Hepatocyte (in vitro differentiated cells): ENCODE measurements around the gene SIM2. TPM values are rescaled to one million over a fixed set of nuclear protein-coding genes. Genes with fewer than 3 reads are reported as not detected.

ENCODE experiments used
- DNase-seq: peaks from one replicate; pipeline ENCODE4 v3.0.0-alpha.2; 2016; ENCODE audit warnings: low spot score
- H2AFZ ChIP-seq: fragments of 200-600 bp; sonication (generic); 2 replicates; pipeline ENCODE4 v1.6.0; 2016; ENCODE audit warnings: antibody characterized with exemption, mild to moderate bottlenecking
- H3K27ac ChIP-seq: fragments of 200-600 bp; sonication (generic); 2 replicates; pipeline ENCODE4 v1.5.1; 2016; ENCODE audit warnings: mild to moderate bottlenecking
- H3K27me3 ChIP-seq: fragments of 200-600 bp; sonication (generic); 2 replicates; pipeline ENCODE4 v1.6.1; 2016
- H3K36me3 ChIP-seq: fragments of 200-600 bp; sonication (generic); replicated peaks from 2 replicates; pipeline ENCODE4 v1.5.1; 2016; ENCODE audit warnings: low read depth; ENCODE audit not compliant: insufficient read depth
- H3K4me1 ChIP-seq: fragments of 200-600 bp; sonication (generic); 2 replicates; pipeline ENCODE4 v1.5.1; 2016; ENCODE audit warnings: mild to moderate bottlenecking, moderate library complexity; ENCODE audit not compliant: insufficient read depth
- H3K4me2 ChIP-seq: fragments of 200-600 bp; sonication (generic); 2 replicates; pipeline ENCODE4 v1.6.0; 2016
- H3K4me3 ChIP-seq: fragments of 200-600 bp; sonication (generic); 2 replicates; pipeline ENCODE4 v1.5.1; 2016; ENCODE audit warnings: mild to moderate bottlenecking
- H3K79me2 ChIP-seq: fragments of 200-600 bp; sonication (generic); 2 replicates; pipeline ENCODE4 v1.6.0; 2017; ENCODE audit warnings: mild to moderate bottlenecking
- H3K9me2 ChIP-seq: fragments of 200-600 bp; sonication (generic); replicated peaks from 2 replicates; pipeline ENCODE4 v1.6.0; 2017; ENCODE audit warnings: mild to moderate bottlenecking; ENCODE audit not compliant: insufficient read depth
- H3K9me3 ChIP-seq: fragments of 200-600 bp; sonication (generic); 2 replicates; pipeline ENCODE4 v1.5.1; 2016; ENCODE audit warnings: low read depth, mild to moderate bottlenecking
- H4K20me1 ChIP-seq: fragments of 200-600 bp; sonication (generic); 2 replicates; pipeline ENCODE4 v1.6.0; 2016; ENCODE audit warnings: mild to moderate bottlenecking; ENCODE audit not compliant: insufficient read depth, poor library complexity, severe bottlenecking
- EZH2 ChIP-seq: fragments of 200-600 bp; sonication (generic); IDR thresholded peaks from 2 replicates; pipeline ENCODE4 v1.6.1; 2016; ENCODE audit warnings: antibody characterized with exemption, mild to moderate bottlenecking, borderline replicate concordance
- EZH2phosphoT487 ChIP-seq: fragments of 200-600 bp; sonication (generic); IDR thresholded peaks from one replicate; pipeline ENCODE4 v1.6.1; 2018; ENCODE audit warnings: antibody characterized with exemption, mild to moderate bottlenecking, low read depth, moderate library complexity; ENCODE audit not compliant: unreplicated experiment, severe bottlenecking
- WGBS: methylation state at CpG from one replicate; pipeline ENCODE4 v1.1.6; 2016; ENCODE audit warnings: low lambda C conversion rate; ENCODE audit errors: missing lambda C conversion rate; 5-methylcytosine and 5-hydroxymethylcytosine counted together
- polyA plus RNA-seq: library from polyadenylated mRNA; unstranded; fragments of >200 nt; fragmentation: Nextera tagmentation; extraction: Ambion mirVana; gene quantifications from 2 replicates; pipeline ENCODE4 v1.2.1, GENCODE V29; 2016
- total RNA-seq: library from RNA; depleted of rRNA; stranded (reverse); fragments of >200 nt; gene quantifications from 2 replicates; pipeline ENCODE4 v1.2.3, GENCODE V29; 2014
- TF ChIP-seq, protein P1 (sequence below): fragments of 200-600 bp; sonication (generic); IDR thresholded peaks from 2 replicates; pipeline ENCODE4 v1.5.1; 2016; ENCODE audit warnings: antibody characterized with exemption, mild to moderate bottlenecking; ENCODE audit not compliant: poor library complexity

SIM2 gene
- total and polyA plus RNA-seq, 2 experiments from 2014 or later, result 0.20 to 0.35 TPM

DNA sequence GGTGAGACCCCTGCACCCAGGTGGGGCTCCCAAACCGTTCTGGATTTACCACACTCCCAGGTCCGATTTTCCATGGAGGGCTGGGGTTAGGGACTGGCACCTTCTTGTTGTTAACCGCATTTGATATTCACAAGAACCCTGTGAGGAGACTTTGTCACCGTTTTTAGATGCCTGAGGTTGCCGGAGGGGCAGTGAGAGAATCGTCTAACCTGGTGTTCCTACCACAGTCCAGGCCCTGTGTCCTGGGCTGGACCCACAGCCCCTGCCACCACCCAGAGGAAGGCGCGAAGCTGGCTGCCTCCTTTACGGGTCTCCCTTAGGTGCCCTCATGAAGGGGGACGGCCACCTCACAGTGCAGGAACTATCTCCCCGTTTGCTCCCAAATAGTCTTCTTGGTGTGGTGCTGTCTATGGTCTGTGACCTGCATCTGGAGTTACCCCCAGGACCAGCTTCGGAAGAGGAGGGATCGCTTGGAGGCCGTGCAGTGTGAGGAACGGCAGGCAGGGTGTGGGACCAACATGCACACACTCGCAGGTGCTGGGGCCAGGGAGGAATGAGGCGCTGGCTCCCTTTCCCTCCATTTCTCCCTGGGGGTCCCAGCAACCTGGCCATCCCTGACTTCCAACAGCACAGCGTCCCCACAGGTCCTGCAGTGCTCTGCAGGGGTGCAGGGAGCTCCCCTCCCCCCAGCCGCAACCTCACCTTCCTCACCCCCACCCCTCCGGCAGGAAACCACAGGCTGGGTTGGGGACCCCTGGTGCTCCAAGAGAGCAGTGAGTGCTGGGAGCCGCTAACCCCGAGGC is 7.0 kb downstream of the SIM2 start:
- no peaks in the 10 kb centered on the region for H3K9me2 ChIP-seq
- H3K9me3 ChIP-seq, result no peaks in the 10 kb centered on the region
- no peak for DNase-seq
- no peaks in the 10 kb centered on the region for H4K20me1 ChIP-seq
- H3K4me2 ChIP-seq, result no peak overlapping the region
- H3K79me2 ChIP-seq, result no peaks in the 10 kb centered on the region
- TF ChIP-seq EZH2phosphoT487 (peak; percentile 76), EZH2 (no peak)
- TF ChIP-seq, protein P1, sequence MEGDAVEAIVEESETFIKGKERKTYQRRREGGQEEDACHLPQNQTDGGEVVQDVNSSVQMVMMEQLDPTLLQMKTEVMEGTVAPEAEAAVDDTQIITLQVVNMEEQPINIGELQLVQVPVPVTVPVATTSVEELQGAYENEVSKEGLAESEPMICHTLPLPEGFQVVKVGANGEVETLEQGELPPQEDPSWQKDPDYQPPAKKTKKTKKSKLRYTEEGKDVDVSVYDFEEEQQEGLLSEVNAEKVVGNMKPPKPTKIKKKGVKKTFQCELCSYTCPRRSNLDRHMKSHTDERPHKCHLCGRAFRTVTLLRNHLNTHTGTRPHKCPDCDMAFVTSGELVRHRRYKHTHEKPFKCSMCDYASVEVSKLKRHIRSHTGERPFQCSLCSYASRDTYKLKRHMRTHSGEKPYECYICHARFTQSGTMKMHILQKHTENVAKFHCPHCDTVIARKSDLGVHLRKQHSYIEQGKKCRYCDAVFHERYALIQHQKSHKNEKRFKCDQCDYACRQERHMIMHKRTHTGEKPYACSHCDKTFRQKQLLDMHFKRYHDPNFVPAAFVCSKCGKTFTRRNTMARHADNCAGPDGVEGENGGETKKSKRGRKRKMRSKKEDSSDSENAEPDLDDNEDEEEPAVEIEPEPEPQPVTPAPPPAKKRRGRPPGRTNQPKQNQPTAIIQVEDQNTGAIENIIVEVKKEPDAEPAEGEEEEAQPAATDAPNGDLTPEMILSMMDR, result peak; percentile 21
- peaks cover 100% of the 10 kb centered on the region for H3K27me3 ChIP-seq
- WGBS, result 8% methylated on average over 21 of the region's 22 CpGs
- H2AFZ ChIP-seq, result no peak overlapping the region
- H3K27ac ChIP-seq, result no peak overlapping the region
- peaks cover 19% of the 10 kb centered on the region for H3K4me1 ChIP-seq
- no peaks in the 10 kb centered on the region for H3K36me3 ChIP-seq
- H3K4me3 ChIP-seq, result no peak overlapping the region

DNA sequence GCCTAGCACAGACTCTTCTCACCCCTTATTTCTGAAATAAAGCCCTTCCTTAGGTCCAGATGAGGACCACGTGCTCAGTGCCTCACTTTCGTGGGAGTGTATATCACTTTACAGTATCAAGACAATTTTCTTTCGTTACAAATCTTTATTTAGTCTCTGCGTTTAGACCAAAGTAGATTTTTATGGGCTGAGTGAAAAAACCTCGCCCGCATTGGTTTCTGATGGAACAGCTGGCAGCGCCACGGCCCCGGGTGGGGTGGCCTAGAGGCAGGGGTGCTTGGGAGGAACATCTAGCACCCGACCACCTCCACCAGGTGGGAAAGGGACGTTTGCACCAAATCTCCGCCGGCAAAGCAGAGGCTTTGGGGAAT is 7.6 kb downstream of the SIM2 start:
- DNase-seq, result no peak
- no peak overlapping the region for H2AFZ ChIP-seq
- peaks cover 14% of the 10 kb centered on the region for H3K4me1 ChIP-seq
- H3K4me2 ChIP-seq, result no peak overlapping the region
- H3K79me2 ChIP-seq, result no peaks in the 10 kb centered on the region
- no peak overlapping the region for H3K4me3 ChIP-seq
- peaks cover 100% of the 10 kb centered on the region for H3K27me3 ChIP-seq
- 14% methylated on average over 13 of the region's 13 CpGs for WGBS
- H3K9me2 ChIP-seq, result no peaks in the 10 kb centered on the region
- no peaks in the 10 kb centered on the region for H4K20me1 ChIP-seq
- no peak overlapping the region for H3K27ac ChIP-seq
- no peaks in the 10 kb centered on the region for H3K9me3 ChIP-seq
- H3K36me3 ChIP-seq, result no peaks in the 10 kb centered on the region
- TF ChIP-seq EZH2 (no peak), EZH2phosphoT487 (peak; percentile 74)
- TF ChIP-seq, protein P1, result no peak

DNA sequence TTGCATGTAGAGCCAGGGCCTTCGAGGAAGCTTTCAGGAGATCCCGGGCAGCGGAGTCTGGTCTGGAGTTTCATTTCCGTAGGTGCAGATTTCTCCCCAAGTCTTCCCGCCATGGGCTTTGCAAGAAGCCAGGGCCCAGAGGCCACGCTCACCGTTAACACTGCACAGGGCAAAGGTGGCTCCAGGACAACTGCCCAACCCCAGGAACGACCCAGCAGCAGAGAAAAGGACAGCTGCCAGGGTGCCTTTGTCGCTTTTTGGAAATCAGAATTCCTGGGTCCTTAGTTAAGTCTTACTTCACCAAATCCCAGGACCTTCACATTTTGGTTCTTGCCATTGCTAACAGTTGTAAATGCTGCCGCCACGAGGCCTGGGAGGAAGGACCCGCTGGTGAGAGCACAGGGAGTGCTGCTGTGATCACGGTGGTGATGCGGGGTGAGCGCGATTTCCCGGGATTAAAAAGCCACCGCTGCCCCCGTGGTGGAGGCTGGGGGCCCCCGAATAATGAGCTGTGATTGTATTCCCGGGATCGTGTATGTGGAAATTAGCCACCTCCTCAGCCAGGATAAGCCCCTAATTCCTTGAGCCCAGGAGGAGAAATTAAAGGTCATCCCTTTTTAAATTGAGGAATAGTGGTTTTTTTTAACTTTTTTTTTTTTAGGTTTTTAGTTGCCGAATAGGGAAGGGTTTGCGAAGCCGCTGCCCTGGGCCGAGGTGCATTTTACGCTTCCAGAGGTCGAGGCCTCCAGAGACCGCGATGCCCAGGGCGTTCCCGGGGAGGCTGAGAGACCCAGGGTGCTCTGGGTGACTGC is 8.2 kb downstream of the SIM2 start:
- no peak for DNase-seq

More for the DNA sequence above, 8.2 kb downstream of the SIM2 start:
- Histone ChIP-seq H3K79me2 (no peaks in the 10 kb centered on the region), H3K27me3 (peaks cover 100% of the 10 kb centered on the region), H3K4me3 (no peak overlapping the region), H2AFZ (peak overlapping the region; percentile 60), H4K20me1 (no peaks in the 10 kb centered on the region), H3K36me3 (no peaks in the 10 kb centered on the region), H3K9me3 (no peaks in the 10 kb centered on the region), H3K27ac (no peak overlapping the region), H3K9me2 (no peaks in the 10 kb centered on the region), H3K4me2 (no peak overlapping the region), H3K4me1 (peaks cover 13% of the 10 kb centered on the region)
- WGBS, result 8% methylated on average over 32 of the region's 32 CpGs
- TF ChIP-seq, protein P1, result peak; percentile 28
- TF ChIP-seq EZH2phosphoT487 (peak; percentile 71), EZH2 (peak; percentile 76)
